Panc1 (cell line): ENCODE data around the gene TRNP1.

Experiments used
- POLR2AphosphoS5 ChIP-seq: IDR thresholded peaks from 2 replicates; pipeline ENCODE4 v1.6.1; 2012; ENCODE audit warnings: mild to moderate bottlenecking, low read depth, low read length, moderate library complexity
- REST ChIP-seq, 2 experiments: IDR thresholded peaks; 2 replicates each; pipeline ENCODE4 v1.6.1; 2011 to 2012; ENCODE audit warnings: low read depth in 2 of 2, control low read depth in 1 of 2, low read length in 1 of 2, mild to moderate bottlenecking in 1 of 2, moderate library complexity in 1 of 2; ENCODE audit not compliant: insufficient read depth in 1 of 2
- TF ChIP-seq, protein P1 (sequence below): fragments of 450-650 bp; IDR thresholded peaks from 2 replicates; pipeline ENCODE4 v1.5.1; 2017; ENCODE audit warnings: mild to moderate bottlenecking

DNA sequence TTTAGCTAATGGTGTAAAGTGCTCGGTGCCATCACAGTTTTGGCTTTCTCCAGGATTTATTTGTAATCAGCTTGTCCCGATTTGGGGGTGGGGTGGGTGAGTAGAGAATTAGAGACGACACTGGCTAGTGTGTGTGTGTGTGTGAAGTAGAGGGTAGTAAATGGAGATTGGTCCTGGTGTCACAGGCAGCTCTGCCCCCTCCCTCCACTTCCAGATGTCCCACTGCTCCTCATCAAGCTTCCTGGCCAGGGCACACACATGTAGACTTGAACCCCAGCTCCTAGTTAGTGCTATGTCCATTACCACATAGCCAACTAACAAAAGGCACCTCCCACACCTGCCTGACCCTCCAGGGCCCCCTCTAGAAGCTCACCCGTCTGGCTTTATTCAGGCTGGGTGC, 3.2 kb downstream of the TRNP1 start:
- TF ChIP-seq POLR2AphosphoS5 (no peak), REST (IDR thresholded peaks at IDR 0.05; ENCODE audit: insufficient read depth in 1 of 2, low read depth in 2 of 2, low read length in 1 of 2) (no peak)
- TF ChIP-seq, protein P1, sequence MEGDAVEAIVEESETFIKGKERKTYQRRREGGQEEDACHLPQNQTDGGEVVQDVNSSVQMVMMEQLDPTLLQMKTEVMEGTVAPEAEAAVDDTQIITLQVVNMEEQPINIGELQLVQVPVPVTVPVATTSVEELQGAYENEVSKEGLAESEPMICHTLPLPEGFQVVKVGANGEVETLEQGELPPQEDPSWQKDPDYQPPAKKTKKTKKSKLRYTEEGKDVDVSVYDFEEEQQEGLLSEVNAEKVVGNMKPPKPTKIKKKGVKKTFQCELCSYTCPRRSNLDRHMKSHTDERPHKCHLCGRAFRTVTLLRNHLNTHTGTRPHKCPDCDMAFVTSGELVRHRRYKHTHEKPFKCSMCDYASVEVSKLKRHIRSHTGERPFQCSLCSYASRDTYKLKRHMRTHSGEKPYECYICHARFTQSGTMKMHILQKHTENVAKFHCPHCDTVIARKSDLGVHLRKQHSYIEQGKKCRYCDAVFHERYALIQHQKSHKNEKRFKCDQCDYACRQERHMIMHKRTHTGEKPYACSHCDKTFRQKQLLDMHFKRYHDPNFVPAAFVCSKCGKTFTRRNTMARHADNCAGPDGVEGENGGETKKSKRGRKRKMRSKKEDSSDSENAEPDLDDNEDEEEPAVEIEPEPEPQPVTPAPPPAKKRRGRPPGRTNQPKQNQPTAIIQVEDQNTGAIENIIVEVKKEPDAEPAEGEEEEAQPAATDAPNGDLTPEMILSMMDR: no peak
